ENCODE measurements around the gene SULT2B1.
A peak's percentile ranks its signal among the peaks of the same experiment; 100 is the strongest.

SULT2B1 gene

GRCh38 chr19:48606463-48607358 is 54.7 kb downstream of the SULT2B1 start, which contains the start of gene SPACA4:
SPACA4 (plus strand) TSS chr19:48606742; CDS start chr19:48606979, 237 bp downstream.
- POLR2A ChIA-PET, result no interaction called here
- no peak for TF ChIP-seq CTCF (IDR thresholded peaks at IDR 0.05; ENCODE audit: insufficient read depth, low read length, missing control alignments)
- CTCF ChIA-PET, result interaction anchor here (1.1 to 5.8 kb wide), 7 partner anchors 11 to 335 kb away, joined by 3 to 36 read pairs (median 12); partner anchors contain the start of genes RPL18 and SPHK2
- no peak within 1 kb of the TSS for H3K4me3 ChIP-seq (ENCODE audit: low read depth, low read length)
- DNase-seq (ENCODE audit: low read depth, low spot score), result no peak

- CTCF ChIA-PET, result interaction anchor here (1.1 to 5.8 kb wide), 8 partner anchors 11 to 118 kb away, joined by 3 to 36 read pairs (median 12); partner anchors contain the start of genes RPL18 and SPHK2
- no peak overlapping the region for H3K4me3 ChIP-seq (ENCODE audit: low read depth, low read length)
- no peak for DNase-seq (ENCODE audit: low read depth, low spot score)
- TF ChIP-seq CTCF (IDR thresholded peaks at IDR 0.05; ENCODE audit: insufficient read depth, low read length, missing control alignments), result no peak
- POLR2A ChIA-PET, result no interaction called here
Observed at GRCh38 chr19:48607359-48607755, 55.4 kb downstream of the SULT2B1 start.

GRCh38 chr19:48608798-48609263 is 56.9 kb downstream of the SULT2B1 start:
- peak; percentile 66 for TF ChIP-seq CTCF (IDR thresholded peaks at IDR 0.05; ENCODE audit: insufficient read depth, low read length, missing control alignments)
- H3K4me3 ChIP-seq (ENCODE audit: low read depth, low read length), result no peak overlapping the region
- ChIA-PET POLR2A (interaction anchor here (0.6 to 2.8 kb wide), 2 partner anchors 9 to 196 kb away, joined by 4 to 28 read pairs; partner anchors contain the start of genes RPL18 and SPHK2), CTCF (interaction anchor here (0.8 to 5.8 kb wide), 16 partner anchors 9 to 340 kb away, joined by 3 to 36 read pairs (median 6); partner anchors contain the start of genes KDELR1, RPL18 and SPHK2)
- DNase-seq (ENCODE audit: low read depth, low spot score), result no peak

- no peak for DNase-seq (ENCODE audit: low read depth, low spot score)
- no peak overlapping the region for H3K4me3 ChIP-seq (ENCODE audit: low read depth, low read length)
- ChIA-PET POLR2A (interaction anchor here (2.8 kb wide), 1 partner anchor 9 kb away, joined by 28 read pairs; the partner anchor contains the start of genes RPL18 and SPHK2), CTCF (interaction anchor here (0.8 to 5.8 kb wide), 11 partner anchors 8 to 291 kb away, joined by 3 to 36 read pairs (median 7); partner anchors contain the start of genes RPL18 and SPHK2)
- no peak for TF ChIP-seq CTCF (IDR thresholded peaks at IDR 0.05; ENCODE audit: insufficient read depth, low read length, missing control alignments)
Observed at GRCh38 chr19:48609571-48610108, 57.7 kb downstream of the SULT2B1 start.

GRCh38 chr19:48611872-48612271 is 59.9 kb downstream of the SULT2B1 start:
- ChIA-PET CTCF (interaction anchor here (0.9 kb wide), 1 partner anchor 23 kb away, joined by 3 read pairs; no protein-coding TSS in a partner anchor), POLR2A (interaction anchor here (0.6 kb wide), 1 partner anchor 38 kb away, joined by 3 read pairs; no protein-coding TSS in a partner anchor)
- DNase-seq (ENCODE audit: low read depth, low spot score), result no peak
- no peak overlapping the region for H3K4me3 ChIP-seq (ENCODE audit: low read depth, low read length)
- no peak for TF ChIP-seq CTCF (IDR thresholded peaks at IDR 0.05; ENCODE audit: insufficient read depth, low read length, missing control alignments)

All from AG04449 (cell line).